Testis (tissue), 3 donors: ENCODE measurements around the gene ESRRB. TPM values are rescaled to one million over a fixed set of nuclear protein-coding genes. Genes with fewer than 3 reads are reported as not detected.

Experiments used
- DNase-seq: peaks from one replicate; pipeline ENCODE4 v3.0.0-alpha.2; 2019
- H3K27ac ChIP-seq, 2 donors: fragments of 200-600 bp; sonication (generic); one replicate each; pipeline ENCODE4 v1.5.1; 2019
- H3K27me3 ChIP-seq: fragments of 200-600 bp; sonication (generic); one replicate; pipeline ENCODE4 v1.5.1; 2019
- H3K36me3 ChIP-seq: fragments of 200-600 bp; sonication (generic); one replicate; pipeline ENCODE4 v1.5.1; 2017; ENCODE audit warnings: low read depth; ENCODE audit errors: missing control alignments
- H3K4me1 ChIP-seq: fragments of 200-600 bp; sonication (generic); one replicate; pipeline ENCODE4 v1.5.1; 2019
- H3K4me3 ChIP-seq, 2 donors: fragments of 200-600 bp; sonication (generic); one replicate each; pipeline ENCODE4 v1.5.1; 2017 to 2019
- H3K9me3 ChIP-seq: fragments of 200-600 bp; sonication (generic); one replicate; pipeline ENCODE4 v1.5.1; 2017
- POLR2A ChIP-seq: fragments of 450-650 bp; IDR thresholded peaks from one replicate; pipeline ENCODE4 v1.6.1; 2017; ENCODE audit warnings: antibody characterized with exemption, mild to moderate bottlenecking, moderate library complexity
- WGBS, 2 donors: methylation state at CpG; one replicate each; pipeline ENCODE4 v1.1.5; 2018; 5-methylcytosine and 5-hydroxymethylcytosine counted together
- intact Hi-C: fragments of 100-400 bp; cut with DNase I; formaldehyde crosslinking; loops from one replicate; pipeline ENCODE4 v1.15.1; 2023; ENCODE audit warnings: low total_unique reads
- polyA plus RNA-seq: library from polyadenylated mRNA; stranded (reverse); fragments of 350-450 nt; fragmentation: Illumina TruSeq; extraction: RNeasy Lipid Tissue Mini Kit (QIAGEN cat#74804); gene quantifications from one replicate; pipeline ENCODE4 v1.2.3, GENCODE V29; 2014; ENCODE audit warnings: low read depth, low replicate concordance; ENCODE audit not compliant: insufficient read depth
- total RNA-seq, 2 donors: library from RNA; depleted of rRNA; stranded (reverse); fragments of >200 nt; gene quantifications; one replicate each; pipeline ENCODE4 v1.2.3, GENCODE V29; 2016
- TF ChIP-seq, protein P1 (sequence below), 3 experiments: fragments of 450-650 bp in 2 of 3; fragments of 200-600 bp in 1 of 3; sonication (generic) in 1 of 3; IDR thresholded peaks; one replicate each; pipeline ENCODE4 v1.5.1; 2016 to 2019; ENCODE audit warnings: antibody characterized with exemption in 3 of 3, mild to moderate bottlenecking in 2 of 3, moderate library complexity in 1 of 3

The ESRRB gene
- total and polyA plus RNA-seq, 3 donors from 2014 or later = 2.5 to 3.3 (median 2.8) TPM

DNA sequence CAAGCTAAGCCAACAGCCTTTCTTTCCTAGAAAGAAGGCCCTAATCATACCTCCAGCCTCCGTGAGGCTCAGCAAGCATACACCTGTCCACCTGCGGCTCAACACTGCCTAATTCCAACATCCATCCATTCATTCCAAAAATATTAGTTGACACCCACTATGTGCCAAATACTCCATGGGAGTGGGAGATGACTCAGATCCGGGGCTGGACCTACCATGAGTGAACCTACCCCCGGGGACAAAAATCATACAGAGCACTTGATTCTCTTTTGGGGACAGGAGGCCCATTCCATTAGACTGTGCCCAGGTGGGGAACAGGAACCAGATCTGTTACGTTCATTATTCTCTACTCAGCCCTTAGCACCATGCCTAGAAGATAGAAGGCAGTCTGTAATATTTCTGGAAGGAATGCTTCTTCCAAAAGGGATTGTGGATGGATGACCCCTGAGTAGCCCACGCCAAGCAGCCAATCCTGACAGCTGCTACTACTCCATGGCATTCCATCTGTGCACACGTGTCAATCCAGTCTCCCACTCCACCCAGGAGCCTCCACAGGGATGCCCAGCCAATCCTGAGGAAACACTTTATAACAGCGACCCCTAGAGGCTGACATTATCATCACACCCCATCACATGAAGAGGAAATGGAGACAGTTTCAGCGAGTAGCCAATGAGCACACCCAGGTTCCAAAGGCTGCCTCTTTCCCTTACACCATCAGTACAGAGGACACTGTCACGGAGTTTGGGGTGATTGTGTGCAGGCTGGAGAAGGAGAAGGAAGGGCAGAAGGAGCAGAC lies 170.7 kb downstream of the ESRRB start:
- H3K27me3 ChIP-seq = no peaks in the 10 kb centered on the region
- intact Hi-C loops = loop anchor here (10.0 kb wide), 1 partner anchor 248 kb away; no protein-coding TSS in a partner anchor
- no peak overlapping the region for H3K4me3 ChIP-seq
- TF ChIP-seq, protein P1, sequence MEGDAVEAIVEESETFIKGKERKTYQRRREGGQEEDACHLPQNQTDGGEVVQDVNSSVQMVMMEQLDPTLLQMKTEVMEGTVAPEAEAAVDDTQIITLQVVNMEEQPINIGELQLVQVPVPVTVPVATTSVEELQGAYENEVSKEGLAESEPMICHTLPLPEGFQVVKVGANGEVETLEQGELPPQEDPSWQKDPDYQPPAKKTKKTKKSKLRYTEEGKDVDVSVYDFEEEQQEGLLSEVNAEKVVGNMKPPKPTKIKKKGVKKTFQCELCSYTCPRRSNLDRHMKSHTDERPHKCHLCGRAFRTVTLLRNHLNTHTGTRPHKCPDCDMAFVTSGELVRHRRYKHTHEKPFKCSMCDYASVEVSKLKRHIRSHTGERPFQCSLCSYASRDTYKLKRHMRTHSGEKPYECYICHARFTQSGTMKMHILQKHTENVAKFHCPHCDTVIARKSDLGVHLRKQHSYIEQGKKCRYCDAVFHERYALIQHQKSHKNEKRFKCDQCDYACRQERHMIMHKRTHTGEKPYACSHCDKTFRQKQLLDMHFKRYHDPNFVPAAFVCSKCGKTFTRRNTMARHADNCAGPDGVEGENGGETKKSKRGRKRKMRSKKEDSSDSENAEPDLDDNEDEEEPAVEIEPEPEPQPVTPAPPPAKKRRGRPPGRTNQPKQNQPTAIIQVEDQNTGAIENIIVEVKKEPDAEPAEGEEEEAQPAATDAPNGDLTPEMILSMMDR (IDR thresholded peaks at IDR 0.05) = peak; percentile 19 to 73 (median 46)
- no peak for TF ChIP-seq POLR2A
- WGBS, 2 donors = 64 to 66% methylated on average over 9 to 10 of the region's 10 CpGs
- no peak overlapping the region for H3K27ac ChIP-seq
- peak; percentile 76 for DNase-seq
- no peaks in the 10 kb centered on the region for H3K9me3 ChIP-seq
- H3K36me3 ChIP-seq = no peaks in the 10 kb centered on the region
- H3K4me1 ChIP-seq = no peaks in the 10 kb centered on the region

DNA sequence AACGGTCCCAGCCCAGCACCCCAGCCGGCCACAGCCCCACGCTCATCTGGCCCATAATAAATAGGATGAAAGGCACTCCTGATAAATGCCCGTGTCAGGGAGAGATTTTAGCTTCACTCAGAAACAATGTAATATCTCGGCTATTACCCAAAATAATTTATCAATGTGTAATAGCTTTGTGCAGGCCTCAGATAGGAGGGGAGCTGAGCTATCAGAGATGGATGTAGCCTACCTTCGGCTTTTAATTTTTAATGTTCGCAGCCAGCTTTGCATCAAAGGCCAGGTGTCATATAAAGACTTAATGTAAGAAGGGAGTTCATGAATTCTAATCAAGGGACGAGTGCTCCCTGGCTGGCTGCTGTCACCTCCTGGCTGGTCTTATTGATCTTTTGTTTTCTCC lies 171.9 kb downstream of the ESRRB start:
- intact Hi-C loops = loop anchor here (10.0 kb wide), 1 partner anchor 247 kb away; no protein-coding TSS in a partner anchor
- DNase-seq = no peak
- Histone ChIP-seq H3K4me1 (no peaks in the 10 kb centered on the region), H3K27me3 (no peaks in the 10 kb centered on the region), H3K27ac (no peak overlapping the region), H3K4me3 (no peak overlapping the region), H3K36me3 (no peaks in the 10 kb centered on the region), H3K9me3 (no peaks in the 10 kb centered on the region)
- 75 to 77% methylated on average over 8 of the region's 8 CpGs for WGBS, 2 donors
- TF ChIP-seq POLR2A = no peak
- TF ChIP-seq, protein P1 (IDR thresholded peaks at IDR 0.05) = no peak

DNA sequence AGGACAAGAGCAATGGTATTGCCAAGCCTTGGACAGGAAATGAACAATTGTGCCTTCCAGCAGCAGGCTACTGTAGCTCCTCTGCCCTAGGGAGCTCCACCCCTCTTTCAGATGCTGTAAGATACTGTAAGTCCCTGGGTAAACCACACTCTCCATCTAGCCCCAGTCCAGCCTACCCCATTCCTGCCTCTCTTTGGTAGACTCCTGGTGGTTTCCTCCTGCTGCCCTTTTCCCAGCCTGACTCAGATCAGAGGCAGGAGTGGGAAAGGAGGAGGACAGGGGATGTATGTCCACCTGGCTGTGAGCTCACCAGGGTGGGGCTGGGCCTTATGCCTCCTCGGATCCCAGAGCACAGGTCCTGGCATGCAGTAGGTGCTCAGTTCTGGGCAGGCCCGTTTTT lies 174.6 kb downstream of the ESRRB start:
- Histone ChIP-seq H3K4me3 (no peak overlapping the region), H3K27ac (no peak overlapping the region), H3K4me1 (no peaks in the 10 kb centered on the region), H3K27me3 (no peaks in the 10 kb centered on the region), H3K9me3 (no peaks in the 10 kb centered on the region), H3K36me3 (no peaks in the 10 kb centered on the region)
- intact Hi-C loops = no loop called here
- TF ChIP-seq, protein P1 (IDR thresholded peaks at IDR 0.05) = no peak
- TF ChIP-seq POLR2A = no peak
- WGBS, 2 donors = 90 to 100% methylated on average over 2 of the region's 2 CpGs
- no peak for DNase-seq

DNA sequence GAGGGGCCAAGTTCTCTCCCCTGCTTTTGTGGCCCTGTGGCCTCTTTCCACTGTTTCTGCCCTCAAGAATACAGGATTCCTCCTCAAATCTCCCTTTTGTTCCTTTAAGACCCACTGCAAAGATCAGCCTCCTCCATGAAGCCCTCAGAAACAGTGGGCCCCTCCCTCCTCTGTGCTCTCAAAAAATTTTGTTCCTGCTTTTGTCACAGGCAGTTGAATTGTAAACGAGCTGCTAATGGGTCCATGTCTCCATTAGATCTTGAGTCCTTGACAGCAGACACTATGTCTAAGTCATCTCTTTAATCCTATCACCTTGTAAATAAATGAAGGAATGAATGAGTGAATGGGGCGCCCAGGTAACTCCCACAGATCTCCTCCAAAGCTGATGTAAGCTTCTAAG lies 175.2 kb downstream of the ESRRB start:
- H3K4me1 ChIP-seq = no peaks in the 10 kb centered on the region
- 81 to 82% methylated on average over 2 of the region's 2 CpGs for WGBS, 2 donors

More for the DNA sequence above, 175.2 kb downstream of the ESRRB start:
- H3K9me3 ChIP-seq = no peaks in the 10 kb centered on the region
- H3K4me3 ChIP-seq = no peak overlapping the region
- intact Hi-C loops = no loop called here
- no peaks in the 10 kb centered on the region for H3K36me3 ChIP-seq
- TF ChIP-seq, protein P1 (IDR thresholded peaks at IDR 0.05) = no peak
- no peak for TF ChIP-seq POLR2A
- no peak for DNase-seq
- no peak overlapping the region for H3K27ac ChIP-seq
- H3K27me3 ChIP-seq = no peaks in the 10 kb centered on the region

Other genes with a start within 250 kb of the ESRRB start
- gene GPATCH2L, start 224.2 kb upstream of the ESRRB start, total RNA-seq = 10 to 100 TPM; 74.5 to 87.2 TPM
- 39.9 TPM for gene GPATCH2L, start 224.2 kb upstream of the ESRRB start, polyA plus RNA-seq